ENCODE data around the gene GHRHR.

- TF ChIP-seq CTCF (IDR thresholded peaks at IDR 0.05; ENCODE audit: low read length) = no peak
- no peak for TF ChIP-seq EZH2 (IDR thresholded peaks at IDR 0.05; ENCODE audit: borderline replicate concordance, low read length)
These were observed 6.9 kb downstream of the GHRHR start for GRCh38 chr7:30970594-30971094.
